HS-5 (cell line): ENCODE data around the gene CTNNA3.

Experiments used
- DNase-seq: peaks from one replicate; pipeline ENCODE4 v3.0.0-alpha.2; 2012; ENCODE audit warnings: low read depth

Gene CTNNA3

GRCh38 chr10:67327626-67328535, 368.1 kb downstream of the CTNNA3 start:
- no peak for DNase-seq

GRCh38 chr10:67319976-67320375, 376.0 kb downstream of the CTNNA3 start:
- DNase-seq = no peak

DNA sequence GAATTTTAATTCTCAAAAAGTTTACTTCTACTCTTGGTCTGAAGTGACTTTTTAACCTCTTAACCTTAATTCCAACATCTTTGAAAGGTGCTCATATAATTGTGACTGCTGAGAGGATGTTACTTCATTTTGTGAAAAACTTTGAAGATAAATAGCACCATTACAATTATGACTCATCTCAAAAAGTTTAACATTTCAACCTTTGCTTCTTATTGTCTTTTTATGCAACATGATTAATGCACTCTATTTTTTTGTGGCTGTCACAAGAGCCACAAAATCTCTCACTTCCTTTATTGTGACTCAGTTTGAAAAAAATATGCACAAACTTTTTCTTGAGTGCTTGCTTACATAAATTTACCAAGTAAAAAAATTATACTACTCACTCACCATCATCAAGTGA, 387.1 kb downstream of the CTNNA3 start:
- no peak for DNase-seq

DNA sequence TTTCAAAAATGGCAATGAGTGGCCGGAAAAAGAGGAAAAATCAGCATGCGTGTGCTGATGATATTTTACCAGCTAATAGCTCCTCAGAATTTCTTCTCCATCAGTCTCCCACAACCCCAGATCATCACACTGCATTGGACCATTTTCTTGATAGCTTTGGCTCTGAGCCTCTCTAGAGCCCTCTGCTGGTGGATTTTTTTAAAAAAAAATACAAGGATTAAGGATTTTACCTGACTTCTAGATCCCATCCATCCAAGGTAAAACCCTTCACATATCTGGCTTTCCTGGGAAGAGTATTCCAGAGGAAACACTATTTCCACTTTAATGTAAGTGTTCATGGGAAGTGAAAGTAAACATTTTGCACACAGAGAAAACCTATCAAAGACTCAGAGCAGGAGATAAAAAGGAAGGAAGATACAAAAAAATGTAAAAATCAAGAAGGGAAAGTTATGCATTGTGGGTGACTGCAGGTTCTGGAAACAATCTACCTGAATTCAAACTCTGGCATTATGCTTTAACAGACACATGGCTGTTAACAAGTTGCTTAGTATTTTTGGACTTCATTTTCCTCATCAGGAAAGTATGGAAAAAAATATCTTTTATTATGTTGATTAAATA, 389.3 kb downstream of the CTNNA3 start:
- DNase-seq = no peak

DNA sequence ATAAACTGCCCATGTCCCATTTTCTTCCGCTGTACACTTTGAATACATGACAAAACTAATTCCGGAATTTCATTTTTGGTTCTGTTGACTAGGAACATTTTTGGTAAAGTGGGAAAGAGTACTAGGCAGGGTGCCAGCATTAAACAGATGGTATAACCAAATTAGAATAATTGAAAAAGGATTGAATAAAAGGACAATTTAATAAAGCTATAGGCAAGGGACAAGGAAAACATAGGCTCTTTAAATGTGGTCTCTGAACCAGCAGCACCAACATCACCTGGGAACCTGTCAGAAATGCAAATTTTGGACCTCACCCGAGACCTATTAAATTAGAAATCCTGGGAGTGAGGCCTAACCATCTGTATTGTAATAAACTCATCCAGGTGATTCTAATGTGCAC, 393.3 kb downstream of the CTNNA3 start:
- DNase-seq = no peak

GRCh38 chr10:67299761-67300160, 396.2 kb downstream of the CTNNA3 start:
- no peak for DNase-seq

DNA sequence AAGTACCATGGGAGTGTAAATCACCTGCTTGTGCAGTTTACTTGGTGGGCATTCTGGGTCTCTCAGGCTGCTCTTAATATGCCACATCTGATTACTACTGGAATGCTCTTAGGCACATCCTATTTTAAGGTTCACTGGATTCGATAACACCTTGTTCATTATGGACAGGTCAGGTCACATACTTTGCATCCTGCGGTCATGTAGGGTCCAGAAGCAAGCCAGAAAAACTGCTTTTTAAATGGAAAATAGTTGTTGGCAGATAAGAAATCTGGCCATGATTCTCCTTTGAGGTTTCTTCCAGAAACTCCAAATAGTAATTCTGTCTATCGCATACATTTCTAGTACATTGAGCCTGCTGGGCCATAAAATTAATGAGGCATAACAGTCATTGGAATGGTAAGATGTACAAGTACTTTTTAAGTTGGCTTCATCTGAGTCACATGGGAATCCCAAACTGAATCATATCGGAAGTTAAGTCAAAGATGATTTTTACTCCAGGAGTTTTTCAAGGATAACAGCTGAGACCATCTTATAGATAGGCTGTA, 398.3 kb downstream of the CTNNA3 start:
- no peak for DNase-seq

GRCh38 chr10:67296926-67297325, 399.1 kb downstream of the CTNNA3 start:
- no peak for DNase-seq

DNA sequence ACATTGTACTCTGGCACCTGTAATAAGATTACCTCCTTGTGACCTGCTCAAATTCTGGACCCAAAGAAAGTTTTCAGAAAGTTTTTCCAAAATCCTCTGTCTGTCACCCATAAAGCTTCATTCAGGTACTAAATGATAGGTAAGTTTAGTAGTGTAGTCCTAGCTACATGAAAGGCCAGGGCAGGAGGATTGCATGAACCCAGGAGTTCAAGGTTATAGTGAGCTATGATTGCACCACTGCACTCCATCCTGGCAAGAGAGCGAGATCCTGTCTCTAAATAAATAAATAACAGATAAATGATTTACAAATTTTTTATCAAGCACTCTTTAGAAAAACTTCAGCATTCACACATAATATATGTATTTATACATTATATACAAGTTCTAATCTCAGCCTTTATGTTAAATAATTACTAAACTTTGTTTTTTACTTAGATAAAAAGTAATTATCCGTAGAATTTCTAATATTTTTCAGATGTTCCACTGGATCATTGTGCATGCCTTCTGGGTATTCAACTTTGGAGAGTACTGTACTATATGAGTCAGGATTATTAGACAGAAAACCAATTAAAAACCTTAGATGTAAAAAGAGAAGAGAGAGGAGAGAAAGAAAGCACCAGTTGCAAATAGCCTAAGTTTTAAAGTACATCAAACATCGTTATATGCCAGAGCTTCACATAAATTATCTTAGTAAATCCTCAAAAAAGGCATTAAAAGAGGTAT, 407.1 kb downstream of the CTNNA3 start:
- DNase-seq = no peak

DNA sequence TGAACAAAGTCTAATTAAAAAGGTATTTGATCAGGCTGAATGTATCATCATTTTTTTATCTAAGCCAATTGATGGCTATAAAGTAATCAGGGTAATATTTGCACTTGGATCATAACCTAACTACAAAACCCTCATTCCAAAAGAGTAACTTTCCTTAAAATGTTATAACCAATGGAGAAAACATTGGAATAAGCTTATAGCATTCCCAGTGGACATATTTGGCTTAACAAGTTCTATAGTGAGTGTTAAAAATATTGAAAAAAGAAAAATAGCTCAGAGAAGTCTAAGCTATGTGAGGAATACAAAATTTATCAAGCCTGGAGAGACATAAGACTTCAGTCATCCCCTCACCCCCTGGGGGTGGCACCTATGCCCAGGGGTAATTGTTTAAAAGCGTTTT, 411.4 kb downstream of the CTNNA3 start:
- no peak for DNase-seq

GRCh38 chr10:67282871-67283270, 413.1 kb downstream of the CTNNA3 start:
- DNase-seq = no peak

DNA sequence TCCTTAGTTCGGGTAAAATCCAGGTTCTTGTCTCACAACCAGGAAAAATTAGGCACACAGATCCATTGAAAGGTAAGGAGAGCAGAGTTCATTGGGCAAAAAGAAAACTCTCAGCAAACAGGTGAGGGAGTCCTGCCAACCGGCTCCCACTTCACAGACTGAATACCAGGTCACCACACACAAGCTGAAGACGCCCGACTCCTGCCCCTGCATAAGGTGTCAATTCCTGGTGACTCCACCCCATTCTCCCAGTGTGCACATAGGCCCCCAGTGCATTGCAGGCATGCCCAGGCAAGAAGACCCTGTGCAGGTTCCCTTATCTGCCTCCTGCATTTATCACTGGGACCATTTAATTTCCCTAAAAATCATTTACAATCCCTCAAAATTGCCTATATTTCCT, 415.6 kb downstream of the CTNNA3 start:
- DNase-seq = no peak

DNA sequence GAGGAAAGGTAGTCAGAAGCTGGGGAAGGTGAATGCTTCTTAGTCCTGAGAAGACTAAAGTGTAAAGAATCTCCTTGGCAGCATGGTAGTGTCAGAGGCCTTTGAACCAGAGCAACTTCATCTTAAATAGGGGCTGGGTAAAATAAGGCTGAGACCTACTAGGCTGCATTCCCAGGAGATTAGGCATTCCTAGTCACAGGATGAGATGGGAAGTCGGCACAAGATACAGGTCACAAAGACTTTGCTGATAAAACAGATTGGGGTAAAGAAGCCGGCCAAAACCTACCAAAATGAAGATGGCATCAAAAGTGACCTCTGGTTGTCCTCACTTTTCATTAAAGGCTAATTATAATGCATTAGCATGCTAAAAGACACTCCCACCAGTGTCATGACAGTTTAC, 418.6 kb downstream of the CTNNA3 start:
- no peak for DNase-seq

GRCh38 chr10:67269828-67270227, 426.2 kb downstream of the CTNNA3 start:
- DNase-seq = no peak

GRCh38 chr10:67268146-67268545, 427.8 kb downstream of the CTNNA3 start:
- DNase-seq = no peak

DNA sequence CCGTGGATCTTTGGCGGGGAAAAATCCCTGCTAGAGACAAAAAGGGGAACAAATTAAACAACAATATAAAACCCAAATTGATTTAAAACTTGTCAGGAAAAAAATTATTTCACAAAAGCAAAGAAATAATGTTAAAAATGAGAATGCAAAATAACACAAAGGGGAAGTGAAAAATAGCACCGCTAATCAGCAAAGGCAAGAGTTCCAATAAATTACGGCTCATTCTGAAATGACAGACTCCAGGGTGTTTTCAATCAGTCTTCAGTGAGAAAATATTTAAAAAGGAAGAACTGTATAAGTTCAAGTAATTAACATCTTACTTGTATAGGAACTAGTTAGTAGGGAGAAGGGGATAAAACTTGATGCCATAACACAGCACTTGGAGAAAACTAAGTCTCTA, 433.3 kb downstream of the CTNNA3 start:
- no peak for DNase-seq

- DNase-seq = no peak
Observed at GRCh38 chr10:67261300-67261797, 434.6 kb downstream of the CTNNA3 start.

DNA sequence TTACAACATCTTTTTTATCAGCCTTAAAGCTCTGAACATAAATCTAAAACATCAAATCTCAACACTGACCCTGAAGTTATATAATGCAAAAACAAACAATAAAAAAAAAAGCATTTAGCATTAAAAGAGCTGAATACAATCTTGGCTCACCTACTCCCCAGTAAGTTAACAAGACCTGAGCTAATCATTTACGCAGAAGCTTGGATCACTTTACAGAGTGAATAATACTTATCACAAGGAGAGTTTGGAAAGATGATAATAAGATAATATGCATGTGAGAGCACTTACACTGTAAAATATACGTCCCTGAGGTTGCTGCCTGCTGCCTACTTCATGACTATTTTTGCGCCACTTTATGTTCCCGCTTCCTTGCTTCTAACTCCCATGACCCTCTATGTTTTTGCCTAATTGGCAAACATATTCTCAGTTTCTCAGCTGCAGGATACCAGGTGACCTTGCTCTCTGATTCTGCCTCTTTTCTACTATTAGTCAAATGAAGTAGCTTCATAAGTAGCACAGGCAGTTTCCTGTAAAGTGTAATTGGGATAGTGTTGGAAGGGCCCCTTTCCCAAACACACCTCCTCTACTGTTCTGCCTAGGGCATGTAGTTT, 436.6 kb downstream of the CTNNA3 start:
- no peak for DNase-seq

- DNase-seq = no peak
Observed at GRCh38 chr10:67257427-67258144, 438.4 kb downstream of the CTNNA3 start.

- no peak for DNase-seq
Observed at GRCh38 chr10:67257018-67257417, 439.0 kb downstream of the CTNNA3 start.

- peak; percentile 11 for DNase-seq
Observed at GRCh38 chr10:67250686-67251085, 445.3 kb downstream of the CTNNA3 start.
